ENCODE results near the gene CADM1. TPM values are rescaled to one million over a fixed set of nuclear protein-coding genes. Genes with fewer than 3 reads are reported as not detected.

The CADM1 gene
- polyA plus RNA-seq (ENCODE audit: insufficient read length): 161 TPM
- long read RNA-seq, donor 1, transcript CADM1-220 (2 exons, 734 nt): major isoform, 12 of 87 reads
- long read RNA-seq, donor 1, transcript CADM1-222 (10 exons, 1,246 nt): minor isoform, 10 of 87 reads
- long read RNA-seq, donor 1, partial matches to known transcripts: 65 of 87 reads
- long read RNA-seq, donor 1, other reads (novel, unspliced or antisense): 0 of 87 reads
- long read RNA-seq, donor 2, transcript CADM1-220 (2 exons, 734 nt): minor isoform, 5 of 50 reads
- long read RNA-seq, donor 2, transcript CADM1-222 (10 exons, 1,246 nt): major isoform, 6 of 50 reads
- long read RNA-seq, donor 2, partial matches to known transcripts: 39 of 50 reads
- long read RNA-seq, donor 2, other reads (novel, unspliced or antisense): 0 of 50 reads
- long read RNA-seq, donor 3, transcript CADM1-222 (10 exons, 1,246 nt): minor isoform, 6 of 81 reads
- long read RNA-seq, donor 3, transcript CADM1-220 (2 exons, 734 nt): major isoform, 11 of 81 reads
- long read RNA-seq, donor 3, partial matches to known transcripts: 63 of 81 reads
- long read RNA-seq, donor 3, other reads (novel, unspliced or antisense): 0 of 81 reads
- long read RNA-seq, donor 4: 0 reads
- long read RNA-seq, donor 5, transcript CADM1-220 (2 exons, 734 nt): minor isoform, 5 of 50 reads
- long read RNA-seq, donor 5, transcript CADM1-222 (10 exons, 1,246 nt): major isoform, 12 of 50 reads
- long read RNA-seq, donor 5, partial matches to known transcripts: 32 of 50 reads
- long read RNA-seq, donor 5, other reads (novel, unspliced or antisense): 0 of 50 reads
- long read RNA-seq, donor 6, transcript CADM1-222 (10 exons, 1,246 nt): minor isoform, 8 of 91 reads
- long read RNA-seq, donor 6, transcript CADM1-220 (2 exons, 734 nt): major isoform, 15 of 91 reads
- long read RNA-seq, donor 6, partial matches to known transcripts: 68 of 91 reads
- long read RNA-seq, donor 6, other reads (novel, unspliced or antisense): 0 of 91 reads
- long read RNA-seq, donor 7, transcript CADM1-222 (10 exons, 1,246 nt): minor isoform, 10 of 77 reads
- long read RNA-seq, donor 7, transcript CADM1-220 (2 exons, 734 nt): major isoform, 18 of 77 reads
- long read RNA-seq, donor 7, partial matches to known transcripts: 49 of 77 reads
- long read RNA-seq, donor 7, other reads (novel, unspliced or antisense): 0 of 77 reads
- long read RNA-seq, donor 8, partial matches to known transcripts: 27 of 33 reads
- long read RNA-seq, donor 8, other reads (novel, unspliced or antisense): 0 of 33 reads

- DNase-seq: peak; percentile 96
These were observed at the start of gene CADM1 for GRCh38 chr11:115504276-115505158. Gene CADM1 (minus strand): TSS chr11:115504415.

DNA sequence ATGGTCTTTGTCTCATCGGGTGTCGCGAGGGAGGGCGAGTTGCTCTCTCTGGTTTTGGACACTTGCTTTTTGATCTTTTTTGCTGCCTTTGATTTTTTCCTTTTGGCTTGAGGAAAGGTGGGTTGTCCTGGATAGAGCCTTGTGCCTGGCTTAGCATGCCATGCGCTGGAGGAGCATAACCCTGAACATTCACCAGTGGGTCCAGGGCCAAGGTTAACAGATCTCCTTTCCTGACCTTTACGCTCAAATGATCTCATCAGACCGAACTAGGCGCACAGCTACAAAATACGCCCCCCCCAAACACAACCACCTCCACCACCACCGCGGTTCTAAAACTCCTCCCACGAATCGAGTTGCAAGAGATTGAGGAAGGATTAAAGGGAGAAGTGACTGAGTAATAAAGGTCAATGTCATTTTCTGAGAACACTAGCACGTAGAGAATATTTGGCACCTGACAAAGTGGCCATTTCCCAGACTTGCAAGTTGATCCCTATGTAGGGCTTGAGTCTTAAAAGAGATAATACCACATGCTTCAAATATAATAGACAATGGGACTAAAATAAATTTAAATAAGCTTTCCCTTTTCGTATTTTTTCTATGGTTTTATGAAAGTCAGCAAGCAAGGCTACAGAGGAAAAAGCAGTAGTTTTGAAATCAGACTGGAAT, 48.7 kb upstream of the CADM1 start:
- no peak for DNase-seq

GRCh38 chr11:115552151-115552772, 48.0 kb upstream of the CADM1 start:
- no peak for DNase-seq

DNA sequence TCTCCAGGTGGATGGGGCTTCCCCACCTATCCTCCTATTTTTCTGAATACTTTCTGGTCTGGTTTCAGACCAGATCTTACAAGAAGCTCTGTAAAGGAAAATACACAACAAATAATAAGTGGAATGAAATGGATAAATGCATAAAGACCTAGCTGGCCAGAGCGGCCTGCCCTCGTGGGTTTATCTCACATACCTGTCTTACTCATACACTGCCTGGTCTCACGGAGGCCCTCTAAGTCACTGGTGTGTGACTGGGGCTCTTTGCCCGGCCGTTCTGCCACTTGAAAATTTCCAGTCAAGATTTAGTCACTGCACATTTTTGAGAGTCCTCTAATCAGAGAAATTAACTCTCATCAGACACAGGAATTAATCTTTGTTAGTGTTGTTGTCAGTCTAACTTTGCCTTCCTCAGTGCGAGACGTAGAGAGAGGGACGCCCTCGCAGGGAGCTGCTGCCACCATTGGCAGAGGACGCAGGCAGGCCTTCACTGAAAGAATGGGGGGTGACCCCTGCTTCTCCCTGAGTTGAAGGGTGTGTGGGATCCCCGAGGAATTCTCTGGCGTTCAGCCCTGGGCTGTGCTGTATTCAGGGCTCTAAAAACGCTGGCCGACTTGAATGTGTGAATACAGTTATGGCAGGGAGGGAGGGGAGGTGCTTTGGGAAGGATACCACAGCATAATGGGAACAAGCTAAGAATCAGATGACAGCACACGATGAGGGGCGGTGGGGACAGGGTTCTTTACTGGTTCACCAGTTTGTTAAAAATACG, 46.3 kb upstream of the CADM1 start:
- no peak for DNase-seq

DNA sequence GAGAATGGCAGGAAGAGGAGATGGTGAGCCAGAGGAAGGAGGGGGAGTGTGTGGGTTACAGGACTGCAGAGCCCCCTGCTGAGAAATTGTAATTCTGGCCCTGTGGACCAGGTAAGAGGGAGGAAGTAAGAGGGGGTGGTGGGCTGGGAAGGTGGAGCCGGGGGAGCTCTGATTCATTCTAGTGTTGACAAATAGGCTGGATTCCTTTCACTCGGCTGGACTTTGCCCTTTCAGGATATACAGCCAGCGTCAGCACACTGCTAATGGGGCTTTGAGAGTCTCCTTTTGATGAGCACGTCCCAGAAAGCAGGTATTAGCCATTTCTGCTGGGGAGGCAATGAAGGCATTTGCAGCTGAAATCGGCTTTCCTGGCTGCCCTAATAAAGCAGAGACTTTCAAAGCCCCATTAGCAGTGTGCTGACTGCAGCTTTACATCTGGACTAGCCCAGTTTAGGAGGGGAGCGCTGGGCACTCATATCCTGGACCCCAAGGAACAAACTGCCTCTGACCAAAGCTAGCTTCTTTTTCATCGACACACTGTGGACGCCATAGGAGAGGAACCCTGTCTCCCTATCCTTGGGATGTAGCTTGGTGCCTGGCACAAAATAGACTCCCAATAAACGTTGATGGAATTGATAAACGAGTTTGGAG, 44.8 kb upstream of the CADM1 start:
- no peak for DNase-seq

DNA sequence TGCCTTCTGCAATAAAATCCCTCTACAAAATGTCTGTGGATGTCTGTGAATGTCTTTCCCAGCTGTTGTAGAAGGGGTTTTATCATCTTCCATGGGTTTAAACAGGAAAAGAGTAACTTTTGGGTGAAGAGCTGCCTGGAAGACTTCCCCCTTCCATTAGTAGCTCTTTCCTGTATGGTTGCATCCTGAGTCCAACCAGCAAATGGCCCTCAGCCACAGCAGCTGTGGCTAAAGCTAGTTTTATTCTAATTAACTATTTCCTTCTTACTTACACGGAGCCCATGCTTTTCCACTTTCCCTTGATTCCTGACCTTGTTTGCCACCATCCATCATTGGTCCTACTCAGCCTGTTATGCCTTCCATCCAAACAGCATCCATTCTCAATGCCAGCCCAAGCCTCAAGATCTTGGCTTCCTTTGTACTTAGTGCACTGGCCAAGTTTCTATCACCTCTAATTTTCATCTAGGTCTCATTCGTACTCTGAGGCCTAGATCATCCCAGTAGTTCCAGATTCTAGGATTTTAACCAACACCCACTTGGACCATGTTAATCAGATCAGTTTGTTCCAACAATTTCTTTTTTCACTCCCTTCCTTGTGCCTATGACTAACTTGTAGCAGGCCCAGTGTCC, 41.5 kb upstream of the CADM1 start:
- DNase-seq: no peak

DNA sequence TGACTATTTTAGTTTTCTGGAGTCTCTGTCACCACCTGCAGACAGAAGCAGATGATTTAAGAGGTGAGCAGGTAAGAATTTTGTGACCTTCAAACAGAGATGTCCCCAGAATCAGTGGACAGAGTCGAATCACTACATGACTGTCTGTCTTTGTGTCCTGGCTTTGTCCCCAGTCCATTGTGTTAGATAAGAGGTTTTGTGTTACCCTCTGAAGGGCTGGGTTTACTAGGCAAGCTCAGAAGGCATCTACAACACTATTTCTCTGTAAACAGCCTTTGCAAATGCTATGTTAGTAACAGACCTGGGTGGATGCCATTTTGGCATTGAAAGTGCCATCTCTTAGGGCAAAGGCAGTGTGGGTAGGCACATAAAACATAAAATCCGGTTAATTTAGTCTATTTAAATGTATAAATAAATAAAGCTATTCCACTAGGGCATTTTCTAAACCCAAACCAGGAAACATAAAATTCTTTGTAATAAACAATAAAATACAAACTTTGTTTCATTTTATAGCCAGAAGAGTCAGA, 40.3 kb upstream of the CADM1 start:
- no peak for DNase-seq

GRCh38 chr11:115541518-115541917, 37.3 kb upstream of the CADM1 start:
- no peak for DNase-seq

DNA sequence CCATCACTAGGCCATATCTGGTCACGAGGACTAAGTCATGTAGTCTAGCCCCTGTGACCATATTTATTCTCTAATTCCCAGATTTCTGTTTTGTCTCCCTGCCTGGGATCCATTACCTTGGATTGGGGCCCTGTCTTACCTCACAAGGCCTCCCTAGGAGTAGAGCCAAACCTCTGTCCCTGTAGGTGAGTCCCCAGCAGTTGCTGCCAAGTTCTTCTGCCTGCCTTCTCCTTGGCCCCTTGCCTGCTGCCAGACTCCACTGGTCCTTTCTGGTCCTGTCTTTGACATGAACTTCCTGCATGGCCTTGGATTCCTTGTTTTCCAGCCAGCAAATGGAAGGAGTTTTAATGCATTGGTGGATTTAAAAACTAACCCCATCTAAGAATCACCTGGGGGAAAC, 35.6 kb upstream of the CADM1 start:
- no peak for DNase-seq

GRCh38 chr11:115535781-115536180, 31.6 kb upstream of the CADM1 start:
- DNase-seq: no peak

DNA sequence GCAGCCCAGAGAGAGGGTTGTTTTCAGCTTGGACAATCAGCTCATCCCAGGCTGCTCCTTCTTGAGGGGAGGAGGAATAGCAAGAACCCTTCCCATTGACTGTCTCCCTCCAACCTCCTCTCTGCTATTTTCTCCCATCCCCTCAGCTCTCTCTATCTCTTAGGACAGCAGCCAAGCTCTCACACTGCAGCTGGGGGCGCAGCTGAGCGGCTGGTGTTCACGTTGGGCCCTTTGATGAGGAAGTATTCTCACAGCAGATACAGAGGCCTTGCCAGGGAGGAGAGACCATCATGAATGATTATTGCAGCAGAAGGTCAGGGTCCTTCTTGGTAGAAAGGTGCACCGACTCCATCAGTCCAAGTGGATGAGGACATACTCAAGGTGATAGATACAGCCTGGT, 26.5 kb upstream of the CADM1 start:
- DNase-seq: no peak

- no peak for DNase-seq
These were observed 24.0 kb upstream of the CADM1 start for GRCh38 chr11:115528225-115528624.

DNA sequence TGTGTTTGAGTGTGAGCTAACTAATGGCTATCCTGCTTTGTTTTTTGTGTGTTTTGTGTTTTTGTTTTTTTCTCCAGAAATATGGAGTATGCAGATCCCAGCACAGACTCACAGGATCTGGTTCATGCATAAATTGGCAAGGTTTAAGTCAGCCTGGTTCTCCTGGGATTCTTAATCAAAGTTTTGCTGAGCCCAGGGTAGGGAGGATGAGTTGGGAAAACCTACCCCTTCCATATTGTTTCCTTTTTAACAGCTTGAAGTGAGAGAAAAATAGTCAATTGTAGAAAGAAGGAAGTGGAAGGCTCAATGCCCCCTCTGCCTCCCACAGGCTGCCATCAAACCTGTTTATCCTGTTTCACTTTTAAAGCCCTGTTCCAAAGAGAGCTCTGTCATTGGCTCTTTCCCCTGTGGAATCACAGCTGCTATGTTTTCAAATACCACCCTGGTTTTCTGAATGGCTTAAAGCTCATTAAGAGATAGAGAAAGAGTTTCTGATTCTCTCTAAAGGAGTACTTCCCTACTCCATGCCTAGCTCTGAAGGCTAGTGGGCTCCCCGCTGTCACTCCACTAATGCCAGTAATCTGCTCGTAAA, 23.4 kb upstream of the CADM1 start:
- DNase-seq: no peak

DNA sequence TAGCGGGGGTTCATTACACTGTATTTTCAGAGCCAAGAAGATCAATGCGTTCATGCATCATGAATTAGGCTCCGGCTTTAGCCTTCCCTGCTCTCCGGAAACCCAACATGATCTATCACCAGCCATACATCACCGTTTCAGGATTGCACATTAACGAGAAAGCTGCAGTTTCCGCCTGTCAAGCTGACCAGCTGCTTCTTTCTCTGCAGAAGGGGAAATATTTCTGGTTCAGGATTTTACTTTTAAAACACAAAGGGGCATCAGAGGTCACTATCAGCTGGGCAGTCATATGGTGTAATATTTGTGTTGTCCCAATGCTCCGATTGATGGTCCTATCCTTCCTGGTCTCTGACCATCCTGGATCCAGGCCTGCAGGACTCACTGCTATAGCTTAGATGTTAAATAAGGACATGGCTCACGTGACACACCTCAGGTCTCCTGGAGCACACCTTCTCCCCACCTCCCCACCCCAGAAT, 21.4 kb upstream of the CADM1 start:
- DNase-seq: peak; percentile 50

- no peak for DNase-seq
These were observed 20.4 kb upstream of the CADM1 start for GRCh38 chr11:115524572-115524971.

DNA sequence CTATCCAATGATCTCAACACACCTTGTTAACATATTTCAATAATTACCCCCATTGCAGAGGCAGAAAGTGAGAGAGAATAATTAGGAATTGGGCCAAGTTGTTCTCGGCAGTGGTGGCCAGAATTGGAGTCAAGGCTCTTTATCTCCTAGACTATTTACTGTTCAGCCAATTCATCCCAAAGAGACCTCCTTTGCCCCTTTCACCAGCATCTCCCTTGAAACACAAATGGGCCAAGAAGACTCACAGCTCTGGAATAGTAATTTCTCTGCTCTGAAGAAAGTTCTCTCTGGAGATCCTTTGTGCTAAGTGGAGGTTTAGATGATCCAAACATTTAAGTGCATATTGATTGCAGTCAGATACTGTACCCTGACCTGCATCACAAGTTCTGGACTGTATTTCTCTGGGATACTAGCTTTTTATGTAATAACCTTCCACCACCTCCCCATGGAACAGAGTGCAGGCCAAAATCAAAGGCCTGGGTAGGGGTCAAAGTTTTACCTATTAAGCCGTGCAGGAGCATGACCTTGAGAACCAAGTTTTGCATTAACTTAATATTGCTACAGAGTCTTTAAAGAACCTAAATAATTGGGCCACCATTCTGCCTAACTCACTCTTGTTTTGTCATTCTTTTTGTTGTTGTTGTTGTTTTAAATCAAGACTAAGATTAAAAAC, 19.6 kb upstream of the CADM1 start:
- no peak for DNase-seq

GRCh38 chr11:115522302-115522701, 18.1 kb upstream of the CADM1 start:
- DNase-seq: no peak

Data from left kidney (tissue), 8 donors.